C4-2B (cell line): ENCODE results near the gene POLE.

Source experiments
- CTCF ChIP-seq: fragments of 450-650 bp; conservative IDR thresholded peaks from 2 replicates; pipeline ENCODE4 v1.5.1; 2017; ENCODE audit warnings: mild to moderate bottlenecking
- ZFX ChIP-seq: fragments of 450-650 bp; IDR thresholded peaks from 2 replicates; pipeline ENCODE4 v1.6.1; 2017

GRCh38 chr12:132651444-132652100 is 35.6 kb downstream of the POLE start:
- TF ChIP-seq CTCF (no peak), ZFX (no peak)
